ENCODE results near the gene SHF.

The SHF gene

DNA sequence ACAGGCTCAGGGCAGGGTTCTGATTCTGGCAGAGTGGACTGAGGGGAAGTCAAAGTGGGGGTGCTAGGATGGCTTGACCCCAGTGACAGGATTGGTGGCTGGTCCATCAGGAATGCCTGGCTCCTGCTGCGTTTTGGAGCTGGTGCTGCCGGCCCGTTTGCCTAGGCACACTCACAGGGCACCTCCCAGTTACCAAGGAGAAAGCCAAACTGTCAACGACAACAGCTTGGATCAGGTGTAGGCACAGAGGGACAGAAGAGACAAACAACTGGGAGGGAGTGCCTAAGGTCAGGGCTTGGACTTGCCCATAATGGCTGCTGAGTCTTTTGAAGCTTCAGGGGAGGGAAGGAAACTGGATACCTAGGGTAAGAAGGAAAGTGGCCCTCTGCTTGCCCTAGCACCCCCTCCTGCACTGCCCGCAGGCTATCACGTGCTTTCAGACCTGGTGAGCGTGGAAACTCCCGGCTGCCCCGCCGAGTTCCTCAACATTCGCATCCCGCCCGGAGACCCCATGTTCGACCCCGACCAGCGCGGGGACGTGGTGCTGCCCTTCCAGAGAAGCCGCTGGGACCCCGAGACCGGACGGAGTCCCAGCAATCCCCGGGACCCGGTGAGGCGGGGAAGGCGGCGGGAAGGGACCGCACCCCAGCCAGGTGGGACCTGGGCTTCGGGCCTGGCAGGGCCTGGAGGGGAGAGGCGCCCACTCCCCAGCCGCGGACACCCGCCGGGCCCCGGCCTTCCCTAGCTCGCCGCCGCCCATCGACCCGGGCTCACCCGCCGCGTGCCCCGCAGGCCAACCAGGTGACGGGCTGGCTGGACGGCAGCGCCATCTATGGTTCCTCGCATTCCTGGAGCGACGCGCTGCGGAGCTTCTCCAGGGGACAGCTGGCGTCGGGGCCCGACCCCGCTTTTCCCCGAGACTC lies 52.8 kb downstream of the SHF start:
- in situ Hi-C loops (cut with HindIII; ENCODE audit: low pct_ligation_motif_present, low sequenced_read_pairs): no loop called here
- TF ChIP-seq, protein P1, sequence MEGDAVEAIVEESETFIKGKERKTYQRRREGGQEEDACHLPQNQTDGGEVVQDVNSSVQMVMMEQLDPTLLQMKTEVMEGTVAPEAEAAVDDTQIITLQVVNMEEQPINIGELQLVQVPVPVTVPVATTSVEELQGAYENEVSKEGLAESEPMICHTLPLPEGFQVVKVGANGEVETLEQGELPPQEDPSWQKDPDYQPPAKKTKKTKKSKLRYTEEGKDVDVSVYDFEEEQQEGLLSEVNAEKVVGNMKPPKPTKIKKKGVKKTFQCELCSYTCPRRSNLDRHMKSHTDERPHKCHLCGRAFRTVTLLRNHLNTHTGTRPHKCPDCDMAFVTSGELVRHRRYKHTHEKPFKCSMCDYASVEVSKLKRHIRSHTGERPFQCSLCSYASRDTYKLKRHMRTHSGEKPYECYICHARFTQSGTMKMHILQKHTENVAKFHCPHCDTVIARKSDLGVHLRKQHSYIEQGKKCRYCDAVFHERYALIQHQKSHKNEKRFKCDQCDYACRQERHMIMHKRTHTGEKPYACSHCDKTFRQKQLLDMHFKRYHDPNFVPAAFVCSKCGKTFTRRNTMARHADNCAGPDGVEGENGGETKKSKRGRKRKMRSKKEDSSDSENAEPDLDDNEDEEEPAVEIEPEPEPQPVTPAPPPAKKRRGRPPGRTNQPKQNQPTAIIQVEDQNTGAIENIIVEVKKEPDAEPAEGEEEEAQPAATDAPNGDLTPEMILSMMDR (IDR thresholded peaks at IDR 0.05; ENCODE audit: low read depth, low read length, missing control alignments): peak; percentile 9
- Histone ChIP-seq H3K36me3 (replicated peaks) (no peaks in the 10 kb centered on the region), H3K4me3 (ENCODE audit: low read depth, low read length) (no peak overlapping the region), H3K27me3 (replicated peaks) (peaks cover 46% of the 10 kb centered on the region), H3K27ac (no peak overlapping the region)
- no peak for DNase-seq

DNA sequence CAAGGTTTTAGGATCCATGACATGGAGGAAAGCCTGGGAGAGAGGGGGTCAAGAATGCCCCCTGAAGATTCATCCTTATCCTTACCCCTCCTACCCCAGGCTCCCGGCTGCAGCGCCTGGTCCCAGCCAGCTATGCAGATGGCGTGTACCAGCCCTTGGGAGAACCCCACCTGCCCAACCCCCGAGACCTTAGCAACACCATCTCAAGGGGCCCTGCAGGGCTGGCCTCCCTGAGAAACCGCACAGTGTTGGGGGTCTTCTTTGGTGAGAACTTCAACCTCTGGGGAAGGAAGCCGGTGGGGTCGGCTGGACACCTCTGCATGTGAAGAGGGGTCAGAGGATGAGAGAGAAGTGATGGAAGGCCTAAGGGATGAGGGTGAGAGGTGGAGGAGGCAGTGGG lies 53.7 kb downstream of the SHF start:
- in situ Hi-C loops (cut with HindIII; ENCODE audit: low pct_ligation_motif_present, low sequenced_read_pairs): no loop called here
- Histone ChIP-seq H3K36me3 (replicated peaks) (no peaks in the 10 kb centered on the region), H3K27ac (no peak overlapping the region), H3K4me3 (ENCODE audit: low read depth, low read length) (no peak overlapping the region), H3K27me3 (replicated peaks) (peaks cover 55% of the 10 kb centered on the region)
- TF ChIP-seq, protein P1 (IDR thresholded peaks at IDR 0.05; ENCODE audit: low read depth, low read length, missing control alignments): no peak
- no peak for DNase-seq

DNA sequence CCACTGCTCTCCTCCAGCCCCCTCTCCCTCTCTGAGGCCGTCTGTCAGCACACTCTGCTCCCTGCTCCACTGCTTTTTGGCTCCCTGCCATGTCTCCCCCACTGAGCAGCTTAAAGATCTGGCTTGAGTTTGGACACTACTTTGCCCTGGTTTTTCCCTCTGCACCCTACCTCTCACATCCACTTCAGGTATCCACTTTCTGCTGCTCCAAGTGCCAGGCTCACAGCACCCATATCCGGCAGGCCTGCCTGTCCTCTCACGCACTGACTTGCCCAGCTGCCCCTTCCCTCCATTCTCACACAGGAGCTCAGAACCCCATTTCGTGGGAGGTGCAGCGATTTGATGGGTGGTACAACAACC lies 54.2 kb downstream of the SHF start:
- Histone ChIP-seq H3K4me3 (ENCODE audit: low read depth, low read length) (no peak overlapping the region), H3K36me3 (replicated peaks) (no peaks in the 10 kb centered on the region), H3K27me3 (replicated peaks) (peaks cover 60% of the 10 kb centered on the region), H3K27ac (no peak overlapping the region)
- TF ChIP-seq, protein P1 (IDR thresholded peaks at IDR 0.05; ENCODE audit: low read depth, low read length, missing control alignments): no peak
- in situ Hi-C loops (cut with HindIII; ENCODE audit: low pct_ligation_motif_present, low sequenced_read_pairs): no loop called here
- DNase-seq: no peak

DNA sequence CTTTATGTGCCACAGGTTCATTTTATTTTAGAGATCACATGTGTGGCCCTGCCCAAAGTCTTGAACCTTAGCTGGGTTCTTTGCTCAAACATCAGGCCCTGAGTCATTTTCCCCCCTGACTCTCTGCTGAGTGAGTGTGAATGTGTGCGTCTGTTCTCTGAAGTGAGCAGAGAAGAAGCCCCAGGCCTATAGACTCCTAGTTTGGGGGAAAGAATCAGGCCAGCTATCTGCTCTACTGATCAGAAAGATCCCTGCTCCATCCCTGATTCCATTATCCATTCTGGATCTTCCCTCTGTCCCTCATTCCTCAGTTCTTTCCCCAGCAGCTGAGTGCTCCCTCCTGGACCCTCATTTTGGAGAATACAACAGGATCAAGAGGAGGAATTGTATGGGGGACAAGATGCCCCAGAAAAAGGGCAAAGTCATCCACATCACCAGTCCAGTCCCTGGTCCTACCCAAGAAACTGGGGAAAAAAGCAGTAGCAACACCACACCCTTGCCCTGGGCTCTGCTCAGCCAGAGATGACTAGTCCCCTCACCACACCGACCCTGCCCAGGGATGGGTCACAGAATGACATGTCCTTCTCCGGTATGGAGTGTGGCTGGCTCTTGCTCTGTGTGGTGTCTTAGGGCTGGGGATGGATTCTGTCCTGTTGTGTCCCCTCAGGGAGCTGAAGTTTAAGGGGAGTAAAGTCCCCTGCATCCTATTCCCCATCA lies 54.8 kb downstream of the SHF start:
- in situ Hi-C loops (cut with HindIII; ENCODE audit: low pct_ligation_motif_present, low sequenced_read_pairs): no loop called here
- H3K4me3 ChIP-seq (ENCODE audit: low read depth, low read length): no peak overlapping the region
- H3K27me3 ChIP-seq (replicated peaks): peaks cover 64% of the 10 kb centered on the region
- no peak for DNase-seq
- TF ChIP-seq, protein P1 (IDR thresholded peaks at IDR 0.05; ENCODE audit: low read depth, low read length, missing control alignments): no peak
- no peak overlapping the region for H3K27ac ChIP-seq
- no peaks in the 10 kb centered on the region for H3K36me3 ChIP-seq (replicated peaks)

DNA sequence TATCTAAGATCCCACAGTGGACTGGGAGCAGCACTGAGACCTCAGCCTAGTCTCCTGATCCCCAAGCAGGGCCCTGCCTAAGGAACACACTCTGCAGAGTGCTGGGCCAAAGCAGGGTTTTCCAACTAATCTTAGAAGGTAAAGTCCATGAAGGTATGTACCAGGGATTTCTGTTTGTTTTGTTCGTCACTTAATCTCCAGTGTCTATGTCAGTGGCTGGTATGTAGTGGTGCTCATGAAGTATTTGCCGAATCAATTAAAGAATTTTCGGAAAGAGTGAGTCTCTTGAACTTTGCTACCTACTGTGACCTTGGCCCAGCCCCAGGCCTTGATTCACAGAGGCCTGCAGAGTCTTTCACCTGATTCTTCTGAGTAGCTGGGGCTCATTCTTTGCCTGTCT lies 56.3 kb downstream of the SHF start:
- Histone ChIP-seq H3K36me3 (replicated peaks) (no peaks in the 10 kb centered on the region), H3K27me3 (replicated peaks) (peaks cover 66% of the 10 kb centered on the region), H3K4me3 (ENCODE audit: low read depth, low read length) (no peak overlapping the region), H3K27ac (no peak overlapping the region)
- no peak for DNase-seq
- in situ Hi-C loops (cut with HindIII; ENCODE audit: low pct_ligation_motif_present, low sequenced_read_pairs): no loop called here
- TF ChIP-seq, protein P1 (IDR thresholded peaks at IDR 0.05; ENCODE audit: low read depth, low read length, missing control alignments): no peak
